GM23338 (cell line): ENCODE data around the gene GOSR2. TPM values are rescaled to one million over a fixed set of nuclear protein-coding genes. Genes with fewer than 3 reads are reported as not detected.

Experiments used
- ATAC-seq: fragments of 200-7000 bp; cut with Tn5 transposase; 3 replicates; pipeline ENCODE4 v1.9.1; 2020
- DNase-seq: peaks from one replicate; pipeline ENCODE4 v3.0.0-alpha.2; 2015; ENCODE audit warnings: low spot score
- H2AFZ ChIP-seq: fragments of 200-600 bp; sonication (generic); 2 replicates; pipeline ENCODE4 v1.8.0; 2016; ENCODE audit warnings: antibody characterized with exemption, mild to moderate bottlenecking, moderate library complexity
- H3F3A ChIP-seq: fragments of 200-600 bp; sonication (generic); replicated peaks from 2 replicates; pipeline ENCODE4 v1.8.0; 2017; ENCODE audit warnings: antibody characterized with exemption, mixed run types, low read depth
- H3K27ac ChIP-seq: fragments of 200-600 bp; sonication (generic); 2 replicates; pipeline ENCODE4 v1.6.1; 2016; ENCODE audit warnings: low read depth
- H3K27me3 ChIP-seq: fragments of 200-600 bp; sonication (generic); 2 replicates; pipeline ENCODE4 v1.8.0; 2016; ENCODE audit warnings: mild to moderate bottlenecking, mixed run types, moderate library complexity; ENCODE audit not compliant: insufficient read depth
- H3K36me3 ChIP-seq: fragments of 200-600 bp; sonication (generic); 2 replicates; pipeline ENCODE4 v1.8.0; 2016; ENCODE audit warnings: mild to moderate bottlenecking; ENCODE audit not compliant: insufficient read depth
- H3K4me1 ChIP-seq: fragments of 200-600 bp; sonication (generic); 2 replicates; pipeline ENCODE4 v1.8.0; 2016; ENCODE audit warnings: mild to moderate bottlenecking, moderate library complexity; ENCODE audit not compliant: insufficient read depth
- H3K4me2 ChIP-seq: fragments of 200-600 bp; sonication (generic); 2 replicates; pipeline ENCODE4 v1.7.1; 2017; ENCODE audit warnings: mixed run types
- H3K4me3 ChIP-seq: fragments of 200-600 bp; sonication (generic); 2 replicates; pipeline ENCODE4 v1.6.1; 2016; ENCODE audit warnings: mixed run types
- H3K79me2 ChIP-seq: fragments of 200-600 bp; sonication (generic); replicated peaks from 2 replicates; pipeline ENCODE4 v1.8.0; 2017; ENCODE audit warnings: mild to moderate bottlenecking; ENCODE audit not compliant: insufficient read depth
- H3K9me2 ChIP-seq: fragments of 200-600 bp; sonication (generic); 2 replicates; pipeline ENCODE4 v1.8.0; 2017; ENCODE audit not compliant: insufficient read depth
- H4K20me1 ChIP-seq: fragments of 200-600 bp; sonication (generic); replicated peaks from 2 replicates; pipeline ENCODE4 v1.8.0; 2017; ENCODE audit warnings: mild to moderate bottlenecking; ENCODE audit not compliant: insufficient read depth
- H3K27ac Mint-ChIP-seq: 2 replicates; pipeline ENCODE4 v1.8.0; 2020; ENCODE audit warnings: inconsistent platforms, mild to moderate bottlenecking, moderate library complexity, mixed read lengths
- H3K27me3 Mint-ChIP-seq: 3 replicates; pipeline ENCODE4 v1.8.0; 2022; ENCODE audit warnings: low read depth, mild to moderate bottlenecking, moderate library complexity, mixed read lengths, inconsistent platforms; ENCODE audit not compliant: insufficient read depth, poor library complexity
- H3K36me3 Mint-ChIP-seq: 3 replicates; pipeline ENCODE4 v1.8.0; 2021; ENCODE audit warnings: low read depth, mild to moderate bottlenecking, inconsistent platforms, moderate library complexity, mixed read lengths
- H3K4me1 Mint-ChIP-seq: 3 replicates; pipeline ENCODE4 v1.8.0; 2020; ENCODE audit warnings: mild to moderate bottlenecking, inconsistent platforms, mixed read lengths
- H3K4me3 Mint-ChIP-seq: 3 replicates; pipeline ENCODE4 v1.8.0; 2021; ENCODE audit warnings: moderate library complexity, mild to moderate bottlenecking, inconsistent platforms, mixed read lengths
- H3K9me3 Mint-ChIP-seq: 3 replicates; pipeline ENCODE4 v1.8.0; 2020; ENCODE audit warnings: moderate library complexity, mild to moderate bottlenecking, inconsistent platforms, mixed read lengths
- ETS1 ChIP-seq: IDR thresholded peaks from 2 replicates; pipeline ENCODE4 v1.6.1; 2016; ENCODE audit warnings: antibody characterized with exemption
- EZH2 ChIP-seq: fragments of 200-600 bp; sonication (generic); IDR thresholded peaks from one replicate; pipeline ENCODE4 v1.8.0; 2017; ENCODE audit warnings: antibody characterized with exemption, mild to moderate bottlenecking, low read depth; ENCODE audit not compliant: unreplicated experiment
- JUNB ChIP-seq: IDR thresholded peaks from one replicate; pipeline ENCODE4 v1.6.1; 2016; ENCODE audit warnings: antibody characterized with exemption; ENCODE audit not compliant: unreplicated experiment
- POLR2AphosphoS5 ChIP-seq: IDR thresholded peaks from 2 replicates; pipeline ENCODE4 v1.6.1; 2016; ENCODE audit warnings: antibody characterized with exemption, low read depth
- REST ChIP-seq: IDR thresholded peaks from one replicate; pipeline ENCODE4 v1.6.1; 2018; ENCODE audit warnings: antibody characterized with exemption; ENCODE audit not compliant: unreplicated experiment
- STAT1 ChIP-seq: IDR thresholded peaks from one replicate; pipeline ENCODE4 v1.6.1; 2016; ENCODE audit warnings: antibody characterized with exemption; ENCODE audit not compliant: unreplicated experiment
- ZNF114 ChIP-seq: fragments of 250-450 bp; sonication (Bioruptor Pico); IDR thresholded peaks from 2 replicates; pipeline ENCODE4 v1.5.0; 2020; ENCODE audit warnings: mild to moderate bottlenecking, moderate library complexity
- ZNF462 ChIP-seq: fragments of 250-450 bp; sonication (Bioruptor Pico); IDR thresholded peaks from 2 replicates; pipeline ENCODE4 v1.5.0; 2020; ENCODE audit warnings: mild to moderate bottlenecking, moderate library complexity
- polyA plus RNA-seq: library from polyadenylated mRNA; unstranded; fragments of >200 nt; fragmentation: Nextera tagmentation; extraction: Ambion mirVana; gene quantifications from 2 replicates; pipeline ENCODE4 v1.2.1, GENCODE V29; 2016
- total RNA-seq: library from RNA; depleted of rRNA; stranded (reverse); fragments of >200 nt; shearing (Covaris generic); gene quantifications from 2 replicates; pipeline ENCODE4 v1.2.3, GENCODE V29; 2014

Gene GOSR2
- total and polyA plus RNA-seq, 2 experiments from 2014 or later: 33.2 to 36.2 TPM

GRCh38 chr17:46882666-46883065, 40.3 kb upstream of the GOSR2 start (continued):
- TF ChIP-seq ZNF462 (CRISPR knock-in tag) (no peak), STAT1 (no peak), ETS1 (no peak), EZH2 (no peak), JUNB (no peak)

- H2AFZ ChIP-seq: no peak overlapping the region; the same call in 1 of the 2 replicates
- no peaks in the 10 kb centered on the region for H3K9me2 ChIP-seq
- H3K4me1 ChIP-seq: no peaks in the 10 kb centered on the region
- DNase-seq (no peak), ATAC-seq (no peak)
- H3K27ac Mint-ChIP-seq: no peak overlapping the region
- no peaks in the 10 kb centered on the region for H3K36me3 ChIP-seq
- no peak overlapping the region for H3K4me3 Mint-ChIP-seq
- no peaks in the 10 kb centered on the region for H3K27me3 ChIP-seq
- no peaks in the 10 kb centered on the region for H3K4me1 Mint-ChIP-seq
- no peaks in the 10 kb centered on the region; the same call in 1 of the 2 replicates for H4K20me1 ChIP-seq
- H3F3A ChIP-seq: no peaks in the 10 kb centered on the region
- peaks cover 15% of the 10 kb centered on the region for H3K27me3 Mint-ChIP-seq
- H3K9me3 Mint-ChIP-seq: no peaks in the 10 kb centered on the region
- H3K4me3 ChIP-seq: no peak overlapping the region
- no peak overlapping the region for H3K4me2 ChIP-seq
- no peaks in the 10 kb centered on the region for H3K79me2 ChIP-seq
- no peak overlapping the region for H3K27ac ChIP-seq
- no peaks in the 10 kb centered on the region for H3K36me3 Mint-ChIP-seq
- no peak for TF ChIP-seq REST
- TF ChIP-seq POLR2AphosphoS5: no peak
- no peak for TF ChIP-seq JUNB
- no peak for TF ChIP-seq STAT1
- no peak for TF ChIP-seq ZNF114 (CRISPR knock-in tag)
These were observed 39.0 kb upstream of the GOSR2 start for GRCh38 chr17:46883871-46884520.
